SKM-1 (cell line): ENCODE results near the gene SCRN2.

Experiments used
- DNase-seq: peaks from one replicate; lab custom pipeline; 2025; ENCODE audit not compliant: unreplicated experiment; lab: John Stamatoyannopoulos, UW

The SCRN2 gene

GRCh38 chr17:47872019-47872650 lies 31.1 kb upstream of the SCRN2 start:
- DNase-seq = no peak

- no peak for DNase-seq
Measured at GRCh38 chr17:47871048-47871447, 30.0 kb upstream of the SCRN2 start.

- no peak for DNase-seq
Measured at GRCh38 chr17:47870056-47870455, 29.0 kb upstream of the SCRN2 start.

DNA sequence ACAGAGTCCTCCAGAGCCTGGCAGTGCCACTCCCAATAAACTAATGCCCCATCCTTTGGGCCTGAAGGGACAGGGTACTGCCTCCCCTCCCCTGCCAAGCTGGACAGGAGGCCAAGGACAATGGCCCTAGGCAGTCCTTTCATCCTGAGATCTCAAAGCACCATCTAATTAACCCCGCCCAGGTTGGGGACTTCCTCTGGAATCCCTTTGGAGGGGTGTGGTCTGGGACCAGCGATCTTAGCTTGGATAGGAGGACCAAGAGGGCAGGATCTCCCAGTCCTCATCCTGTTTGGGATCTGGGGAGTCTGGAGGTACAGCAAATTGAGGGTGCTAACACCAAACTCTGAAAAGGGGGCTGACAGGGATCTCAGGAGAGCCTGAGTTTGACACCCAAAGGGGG lies 28.0 kb upstream of the SCRN2 start:
- DNase-seq = no peak

- no peak for DNase-seq
Measured at GRCh38 chr17:47867813-47868533, 26.9 kb upstream of the SCRN2 start.

DNA sequence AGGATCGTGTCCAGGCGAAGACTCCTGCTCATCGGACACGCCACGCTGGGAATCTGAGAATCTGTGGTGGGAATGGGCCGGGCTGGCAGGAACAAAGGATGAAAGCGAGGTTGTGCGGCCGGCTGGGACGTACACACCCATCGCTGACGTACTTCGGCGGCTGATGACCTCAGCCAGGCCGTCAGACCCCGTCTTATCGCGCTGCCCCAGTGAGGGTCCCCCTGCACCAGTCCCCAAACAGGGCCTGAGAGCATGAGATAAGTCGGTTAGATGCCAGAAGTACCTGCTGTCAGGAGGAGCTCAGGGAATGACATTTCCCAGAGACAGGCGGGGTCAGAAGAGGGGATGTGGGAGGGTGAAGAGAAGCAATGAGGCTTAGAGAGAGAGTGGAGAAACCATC lies 25.9 kb upstream of the SCRN2 start:
- DNase-seq = no peak

GRCh38 chr17:47864791-47865216 lies 23.7 kb upstream of the SCRN2 start:
- DNase-seq = no peak

DNA sequence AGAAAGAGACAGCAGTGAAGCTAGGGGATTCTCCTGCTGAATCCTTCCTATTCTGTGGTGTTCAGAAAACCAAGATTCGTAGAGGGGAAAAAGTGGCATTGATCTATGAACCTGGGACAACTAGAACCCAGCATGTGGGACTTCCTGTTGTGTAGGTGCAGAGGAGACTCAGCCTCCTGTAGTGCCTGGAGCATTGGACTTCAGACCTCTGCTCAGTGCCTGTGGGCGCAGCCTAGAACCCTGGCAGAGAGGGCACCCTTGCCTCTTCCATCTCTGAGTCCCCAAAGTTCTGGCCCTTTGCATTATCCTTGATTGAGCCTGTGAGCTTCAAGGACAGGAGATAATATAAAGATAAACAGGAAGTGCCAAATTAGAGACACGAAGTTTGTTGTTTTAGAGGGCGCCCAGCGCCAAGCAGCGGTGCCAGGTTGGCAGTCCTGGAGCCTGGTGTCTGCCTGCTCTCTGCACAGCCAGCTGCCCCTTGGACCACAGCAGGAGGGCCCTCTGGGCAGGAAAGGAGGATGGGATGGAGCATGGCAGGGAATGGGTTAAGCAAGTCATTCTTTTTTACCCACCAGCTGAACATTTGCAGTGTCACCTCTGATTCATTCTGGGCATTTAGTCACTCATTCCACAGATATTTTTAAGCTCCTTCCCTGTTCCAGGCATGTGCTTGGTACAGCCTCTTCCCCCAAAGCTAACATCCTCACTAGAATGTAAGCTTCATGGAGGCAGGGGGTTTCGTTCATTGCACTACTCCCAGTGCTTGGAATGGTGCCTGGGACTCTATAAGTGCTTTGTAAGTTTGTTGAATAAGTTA lies 21.8 kb upstream of the SCRN2 start:
- no peak for DNase-seq

DNA sequence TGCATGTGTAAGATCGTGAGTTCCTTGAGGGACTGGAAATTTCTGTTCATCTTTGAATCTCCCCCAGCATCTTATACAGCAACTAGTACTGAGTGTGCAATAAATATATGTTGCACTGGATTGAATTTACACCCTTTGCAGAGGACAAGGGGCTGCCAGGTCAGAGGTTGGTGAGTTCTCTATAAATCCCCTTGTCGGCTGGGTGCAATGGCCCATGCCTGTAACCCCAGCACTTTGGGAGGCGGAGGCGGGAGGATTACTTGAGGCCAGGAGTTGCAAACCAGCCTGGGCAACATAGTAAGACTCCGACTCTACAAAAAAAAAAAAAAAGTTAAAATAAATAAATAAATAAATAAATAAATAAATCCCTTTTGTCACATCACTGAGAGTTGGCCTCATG lies 19.3 kb upstream of the SCRN2 start:
- DNase-seq = no peak

DNA sequence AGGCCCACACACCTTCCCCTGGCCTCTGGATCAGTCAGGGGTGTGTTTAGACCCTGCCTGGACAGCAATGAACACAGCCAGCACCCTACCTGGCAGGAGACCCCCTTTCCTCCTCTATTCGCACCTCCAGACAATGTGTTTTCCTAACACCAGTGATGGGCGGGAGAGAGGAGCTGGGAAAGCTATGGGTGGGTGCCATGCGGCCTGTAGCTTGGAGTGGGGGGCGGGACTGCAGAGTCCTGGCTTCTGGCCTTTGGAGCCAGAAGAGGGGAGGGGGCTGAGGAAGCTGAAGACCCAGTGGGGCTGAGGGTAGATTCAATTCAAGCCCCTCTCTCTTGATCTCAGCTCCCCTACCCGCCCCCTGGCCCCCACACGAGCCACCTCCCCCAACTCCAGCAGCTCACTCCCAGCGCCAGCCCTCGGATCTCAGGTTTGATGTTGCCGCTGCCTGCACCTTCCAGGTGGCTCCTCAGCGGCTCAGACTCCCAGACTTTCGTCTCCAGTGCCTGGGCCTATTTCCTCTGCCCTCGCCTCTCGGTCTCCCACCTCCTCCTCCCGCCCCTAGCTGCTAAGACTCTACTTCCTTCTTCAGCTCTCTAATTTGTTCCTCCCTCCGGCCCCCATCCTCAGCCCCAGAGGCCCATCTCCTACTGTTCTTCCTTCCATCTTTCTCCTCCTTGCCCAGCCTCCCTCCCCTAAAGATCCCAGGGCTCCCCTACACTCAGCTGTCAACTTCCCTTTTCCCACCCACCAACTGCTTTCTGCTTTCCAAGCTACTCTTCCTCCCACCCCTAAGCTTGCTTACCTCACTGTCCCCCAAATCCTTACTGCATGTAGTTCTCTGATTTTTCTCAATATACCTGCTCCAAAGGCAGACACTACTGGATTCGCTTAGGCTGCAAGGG lies 16.7 kb upstream of the SCRN2 start:
- DNase-seq = no peak

DNA sequence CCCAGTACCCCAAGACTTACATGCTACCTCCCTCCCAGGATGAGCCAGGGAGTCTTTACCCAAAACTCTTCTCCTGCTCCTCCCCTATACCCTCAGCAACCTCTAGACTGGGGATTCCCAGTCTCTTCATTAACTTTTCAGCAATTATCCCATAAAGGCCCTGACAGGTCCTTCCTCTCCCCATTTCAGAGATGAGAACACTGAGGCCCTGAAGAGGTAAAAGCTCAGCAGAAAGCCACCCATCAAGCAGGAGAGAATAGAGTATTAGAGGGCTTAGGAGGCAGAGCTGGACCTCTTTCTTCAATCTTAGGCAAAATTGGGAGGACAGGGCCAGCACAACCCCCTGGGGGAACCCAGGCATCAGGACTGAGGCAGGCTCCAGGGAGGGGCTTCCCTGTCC lies 15.8 kb upstream of the SCRN2 start:
- no peak for DNase-seq

GRCh38 chr17:47855737-47856136 lies 14.7 kb upstream of the SCRN2 start:
- DNase-seq = no peak

DNA sequence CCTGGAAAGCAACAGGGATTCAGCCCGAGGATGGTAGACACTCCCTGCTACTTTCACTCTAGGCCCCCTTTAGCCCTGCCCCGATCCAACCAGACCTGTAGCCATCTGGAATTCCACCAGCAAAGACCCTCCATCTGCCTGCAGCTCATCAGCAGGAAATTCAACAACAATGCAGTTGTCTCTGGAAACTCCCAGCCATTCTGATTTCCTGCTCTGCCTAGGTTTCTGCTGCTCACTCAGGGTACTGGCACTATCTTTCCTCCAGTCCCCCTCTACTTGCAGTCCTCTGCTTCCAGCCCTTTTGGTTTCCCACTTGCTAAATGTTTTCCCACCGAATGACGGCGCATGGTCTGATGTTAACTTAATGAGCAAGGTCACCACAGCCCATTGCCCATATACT lies 12.5 kb upstream of the SCRN2 start:
- no peak for DNase-seq

GRCh38 chr17:47852113-47852949 lies 11.3 kb upstream of the SCRN2 start:
- DNase-seq = no peak

DNA sequence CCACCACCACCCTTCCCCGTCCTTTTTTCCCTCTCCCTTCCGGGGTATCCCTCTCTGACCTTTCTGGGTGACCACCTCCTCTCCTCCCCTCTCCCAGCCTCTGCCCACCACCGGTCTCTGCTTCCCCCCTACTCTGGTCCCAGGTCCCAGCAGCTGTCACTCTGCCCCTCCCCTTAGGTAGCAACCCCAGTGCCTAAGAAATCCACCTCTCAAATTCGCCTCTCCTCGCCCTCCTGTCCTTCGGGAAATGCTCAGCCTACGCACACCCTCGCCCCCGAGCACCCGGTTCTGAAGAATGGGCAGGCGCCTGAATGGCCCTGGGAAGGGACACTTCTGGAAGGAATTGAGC lies 10.7 kb upstream of the SCRN2 start:
- DNase-seq = no peak

GRCh38 chr17:47850692-47851573 lies 9.9 kb upstream of the SCRN2 start, which contains the start of gene SP6:
Gene SP6, minus strand, starts transcription at chr17:47851163. Its CDS starts 2,734 bp downstream, at chr17:47848429.
- no peak for DNase-seq

GRCh38 chr17:47850373-47850691 lies 9.3 kb upstream of the SCRN2 start:
- DNase-seq = no peak

DNA sequence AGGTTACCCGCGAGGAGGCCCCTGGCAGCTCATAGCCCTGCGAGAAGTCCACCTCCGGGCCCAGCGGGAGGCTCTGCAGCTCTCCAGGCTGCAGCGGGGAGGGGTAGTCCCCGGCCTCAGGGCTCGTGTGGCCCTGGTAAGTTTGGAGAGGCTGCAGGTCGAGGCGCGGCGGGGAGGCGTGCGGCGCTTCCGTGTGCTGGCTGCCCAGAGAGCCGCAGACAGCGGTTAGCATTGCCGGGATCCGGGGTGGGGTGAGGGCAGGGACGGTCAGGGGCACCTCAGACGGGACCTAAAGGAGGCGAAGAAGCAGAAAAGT lies 7.1 kb upstream of the SCRN2 start:
- DNase-seq = no peak
